HepG2 (cell line): ENCODE measurements around the gene TAF12. TPM values are rescaled to one million over a fixed set of nuclear protein-coding genes. Genes with fewer than 3 reads are reported as not detected.

Experiments used
- ATAC-seq: fragments of 200-7000 bp; cut with Tn5 transposase; 3 replicates; pipeline ENCODE4 v1.9.1; 2020; ENCODE audit warnings: mild to moderate bottlenecking, moderate library complexity
- BruUV-seq: library from RNA; stranded (reverse); fragments of 400-500 nt; replicated peaks from 2 replicates; lab custom pipeline; 2021; lab: Mats Ljungman, UMichigan
- CTCF ChIA-PET: fragments of 300-600 bp; formaldehyde crosslinking; extraction: SDS; loops from one replicate; lab custom pipeline; 2021; ENCODE audit warnings: low total read pairs, inconsistent platforms, low intra/inter-chr PET ratio; lab: Yijun Ruan, JAX
- POLR2A ChIA-PET: fragments of 350-600 bp; sonication (Branson Sonifier 250); formaldehyde crosslinking; loops from one replicate; lab custom pipeline; 2020; ENCODE audit warnings: antibody characterized with exemption, inconsistent platforms; lab: Yijun Ruan, JAX
- DNase-seq: peaks from one replicate; pipeline ENCODE4 v3.0.0-alpha.2; 2015; ENCODE audit warnings: low spot score
- FAIRE-seq: peaks from 3 replicates; lab custom pipeline; 2011; peaks lifted over from hg19 to GRCh38; lab: Jason Lieb, UNC
- H2AFZ ChIP-seq: one replicate; pipeline ENCODE4 v1.6.1; 2011; ENCODE audit warnings: low read length, inconsistent platforms
- H3K27ac ChIP-seq: fragments of 300-600 bp; 3 replicates; pipeline ENCODE4 v1.8.0; 2011; ENCODE audit warnings: mixed run types, mild to moderate bottlenecking, mixed read lengths, low read length, inconsistent platforms; ENCODE audit not compliant: insufficient read depth; ENCODE audit errors: extremely low read length
- H3K27me3 ChIP-seq, 2 experiments: fragments of 200-600 bp in 1 of 2; 2 replicates in 1 of 2; 3 replicates in 1 of 2; pipeline versions ENCODE4 v1.6.0 to v1.8.0; 2011; ENCODE audit warnings: low read length in 2 of 2, mild to moderate bottlenecking in 2 of 2, moderate library complexity in 2 of 2, inconsistent platforms in 1 of 2; ENCODE audit not compliant: insufficient read depth in 2 of 2, control insufficient read depth in 1 of 2
- H3K36me3 ChIP-seq, 2 experiments: fragments of 200-600 bp in 1 of 2; replicated peaks in 1 of 2; 2 replicates in 1 of 2; 3 replicates in 1 of 2; pipeline versions ENCODE4 v1.5.1 to v1.8.0; 2011; ENCODE audit warnings: low read length in 2 of 2, inconsistent platforms in 1 of 2; ENCODE audit not compliant: insufficient read depth in 2 of 2, control insufficient read depth in 1 of 2
- H3K4me1 ChIP-seq: 2 replicates; pipeline ENCODE4 v1.5.1; 2012; ENCODE audit warnings: low read length, inconsistent platforms; ENCODE audit not compliant: insufficient read depth
- H3K4me2 ChIP-seq: 2 replicates; pipeline ENCODE4 v1.6.0; 2011; ENCODE audit warnings: low read depth, low read length, inconsistent platforms
- H3K4me3 ChIP-seq, 3 experiments: fragments of 200-600 bp in 1 of 3; sonication (generic), shearing (Covaris generic) in 1 of 3; replicated peaks in 1 of 3; 2 replicates each; pipeline ENCODE4 v1.5.1; 2011 to 2016; ENCODE audit warnings: low read length in 3 of 3, inconsistent platforms in 2 of 3, low read depth in 2 of 3, mild to moderate bottlenecking in 2 of 3, control low read depth in 1 of 3, mixed read lengths in 1 of 3; ENCODE audit not compliant: insufficient read depth in 1 of 3
- H3K79me2 ChIP-seq: one replicate; pipeline ENCODE4 v1.6.1; 2011; ENCODE audit warnings: low read length, inconsistent platforms; ENCODE audit not compliant: insufficient read depth
- H3K9ac ChIP-seq: 2 replicates; pipeline ENCODE4 v1.6.0; 2011; ENCODE audit warnings: mild to moderate bottlenecking, low read depth, low read length, inconsistent platforms; ENCODE audit not compliant: insufficient read depth
- H3K9me3 ChIP-seq: 2 replicates; pipeline ENCODE4 v1.5.1; 2012; ENCODE audit warnings: mild to moderate bottlenecking, low read length
- H4K20me1 ChIP-seq: 2 replicates; pipeline ENCODE4 v1.6.0; 2011; ENCODE audit warnings: inconsistent platforms, mild to moderate bottlenecking, low read length, moderate library complexity; ENCODE audit not compliant: insufficient read depth
- ARNTL ChIP-seq: sonication (generic); formaldehyde crosslinking; IDR thresholded peaks from 2 replicates; pipeline ENCODE4 v1.4.0; 2020; ENCODE audit warnings: mild to moderate bottlenecking, missing genetic modification reagents
- HNRNPUL1 ChIP-seq: fragments of 200-400 bp; formaldehyde crosslinking; IDR thresholded peaks from 2 replicates; pipeline ENCODE4 v1.6.1; 2017; ENCODE audit warnings: low read depth, mild to moderate bottlenecking, low read length, moderate library complexity
- KAT7 ChIP-seq: IDR thresholded peaks from 2 replicates; pipeline ENCODE4 v1.6.1; 2018; ENCODE audit warnings: borderline replicate concordance, missing compliant biosample characterization
- MAF1 ChIP-seq: sonication (generic); formaldehyde crosslinking; IDR thresholded peaks from 2 replicates; pipeline ENCODE4 v1.5.0; 2020; ENCODE audit warnings: missing genetic modification reagents, borderline replicate concordance
- PHB2 ChIP-seq: fragments of 450-650 bp; IDR thresholded peaks from 2 replicates; pipeline ENCODE4 v1.6.1; 2018; ENCODE audit not compliant: partially characterized antibody
- POLR2AphosphoS2 ChIP-seq: IDR thresholded peaks from 2 replicates; pipeline ENCODE4 v1.6.1; 2011; ENCODE audit warnings: low read depth, low read length, improper control_type of control experiment
- RBM39 ChIP-seq: fragments of 200-400 bp; formaldehyde crosslinking; IDR thresholded peaks from one replicate; pipeline ENCODE4 v1.6.1; 2018; ENCODE audit warnings: antibody characterized with exemption, mild to moderate bottlenecking, low read depth, low read length; ENCODE audit not compliant: poor library complexity, severe bottlenecking
- TCF7 ChIP-seq: sonication (generic); IDR thresholded peaks from 2 replicates; pipeline ENCODE4 v1.6.1; 2016; ENCODE audit warnings: antibody characterized with exemption, low read depth
- ZFP90 ChIP-seq: sonication (generic); formaldehyde crosslinking; IDR thresholded peaks from 2 replicates; pipeline ENCODE4 v1.8.0; 2022; ENCODE audit warnings: missing genetic modification reagents, mild to moderate bottlenecking, inconsistent platforms, borderline replicate concordance
- ZNF331 ChIP-seq: sonication (generic); formaldehyde crosslinking; IDR thresholded peaks from 2 replicates; pipeline ENCODE4 v1.4.0; 2020; ENCODE audit warnings: missing genetic modification reagents
- ZNF335 ChIP-seq: sonication (generic); formaldehyde crosslinking; IDR thresholded peaks from 2 replicates; pipeline ENCODE4 v1.4.0; 2020; ENCODE audit warnings: missing genetic modification reagents
- ZNF549 ChIP-seq: sonication (generic); formaldehyde crosslinking; IDR thresholded peaks from 2 replicates; pipeline ENCODE4 v1.5.0; 2020; ENCODE audit warnings: missing genetic modification reagents
- ZNF556 ChIP-seq: sonication (generic); formaldehyde crosslinking; IDR thresholded peaks from 2 replicates; pipeline ENCODE4 v1.4.0; 2020; ENCODE audit warnings: mild to moderate bottlenecking, missing genetic modification reagents, borderline replicate concordance
- ZNF598 ChIP-seq: sonication (generic); formaldehyde crosslinking; IDR thresholded peaks from 2 replicates; pipeline ENCODE4 v1.5.1; 2020; ENCODE audit warnings: mild to moderate bottlenecking, missing genetic modification reagents, borderline replicate concordance
- ZNF883 ChIP-seq: sonication (generic); formaldehyde crosslinking; IDR thresholded peaks from 2 replicates; pipeline ENCODE4 v1.5.1; 2020; ENCODE audit warnings: mild to moderate bottlenecking, missing genetic modification reagents; ENCODE audit errors: not compliant biosample characterization
- WGBS: methylation state at CpG from one replicate; pipeline ENCODE4 v1.1.6; 2017; ENCODE audit warnings: low lambda C conversion rate; 5-methylcytosine and 5-hydroxymethylcytosine counted together
- in situ Hi-C: cut with HindIII; loops from 2 replicates; pipeline ENCODE4 v1.10.0; 2017; ENCODE audit warnings: low pct_unique_long_range_greater_than_20kb; ENCODE audit not compliant: extremely low pct_ligation_motif_present
- intact Hi-C: fragments of 100-400 bp; cut with micrococcal nuclease; formaldehyde crosslinking; loops from one replicate; pipeline ENCODE4 v1.10.0; 2022; ENCODE audit not compliant: unreplicated experiment
- polyA plus RNA-seq, 8 experiments: library from polyadenylated mRNA; depleted of rRNA in 3 of 8; stranded (reverse) in 7 of 8; unstranded in 1 of 8; fragments of >200 nt; fragmentation: Illumina TruSeq in 4 of 8; extraction: Trizol in 4 of 8; gene quantifications; 2 replicates each; pipeline versions ENCODE4 v1.2.1 to v1.2.3, GENCODE V29; 2011 to 2016; ENCODE audit warnings: low read depth in 4 of 8, missing spikeins in 1 of 8, mixed read lengths in 1 of 8; ENCODE audit not compliant: insufficient read depth in 1 of 8
- total RNA-seq, 5 experiments: library from RNA; depleted of rRNA; stranded (reverse); fragments of >200 nt; fragmentation: Illumina TruSeq; extraction: Trizol; gene quantifications; 2 replicates each; pipeline ENCODE4 v1.2.3, GENCODE V29; 2016; ENCODE audit warnings: low read depth in 1 of 5
- TF ChIP-seq, protein P1 (sequence below): sonication (generic); formaldehyde crosslinking; IDR thresholded peaks from 2 replicates; pipeline ENCODE4 v1.8.0; 2022; ENCODE audit warnings: missing genetic modification reagents, mild to moderate bottlenecking, inconsistent platforms, borderline replicate concordance
- TF ChIP-seq, protein P2 (sequence below): sonication (generic); formaldehyde crosslinking; IDR thresholded peaks from 2 replicates; pipeline ENCODE4 v1.5.1; 2020; ENCODE audit warnings: mild to moderate bottlenecking, missing genetic modification reagents, borderline replicate concordance
- TF ChIP-seq, protein P3 (sequence below): sonication (generic); formaldehyde crosslinking; IDR thresholded peaks from 2 replicates; pipeline ENCODE4 v1.9.0; 2021; ENCODE audit warnings: missing genetic modification reagents, mild to moderate bottlenecking, borderline replicate concordance

TAF12 gene
- total and polyA plus RNA-seq, 2 of the 13 experiments (the other 11 are each of a cell fraction or from before 2014, with no cell fraction given) = 16.3 to 17.1 TPM

DNA sequence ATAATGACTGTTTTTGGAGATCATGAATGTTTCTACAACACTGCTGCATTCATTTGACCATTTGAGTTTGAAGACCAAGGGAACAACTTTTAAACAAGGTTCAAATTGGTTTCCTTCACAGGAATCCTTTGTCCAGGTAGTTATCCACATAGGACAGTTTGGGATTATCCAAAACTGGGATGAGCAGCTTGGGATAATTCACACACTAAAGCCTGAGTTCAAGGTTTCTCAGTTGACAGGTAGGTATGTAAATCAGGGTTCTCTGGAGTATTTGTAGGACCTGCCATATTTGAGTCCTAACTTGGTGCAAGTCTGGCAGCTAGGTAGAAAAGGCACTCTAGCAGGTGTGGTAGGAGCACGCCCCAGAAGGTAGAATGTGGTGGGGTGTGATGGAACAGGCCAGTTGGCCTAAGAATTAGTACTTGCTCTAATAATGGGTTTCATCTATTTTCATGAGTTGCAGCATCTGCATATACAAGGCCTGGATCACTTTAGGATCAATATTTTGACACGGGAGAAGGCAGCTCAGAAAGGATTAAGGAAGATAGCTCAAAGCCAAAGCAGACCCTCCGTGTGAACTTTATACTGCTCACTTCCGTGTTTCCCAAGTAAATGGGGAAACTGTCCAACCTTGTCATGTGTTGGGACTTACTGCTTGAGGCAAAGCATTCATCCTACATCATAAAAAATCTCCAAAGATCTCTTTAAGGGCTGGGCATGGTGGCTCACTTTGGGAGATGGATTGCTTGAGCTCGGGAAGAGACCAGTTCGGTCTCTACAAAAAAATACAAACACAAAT is 64.9 kb downstream of the TAF12 start:
- BruUV-seq = no TSS peak
- Histone ChIP-seq H3K27ac (no peak overlapping the region), H3K9ac (no peak overlapping the region), H2AFZ (no peak overlapping the region), H3K4me1 (peaks cover 26% of the 10 kb centered on the region), H3K4me2 (no peak overlapping the region), H3K27me3 (peaks cover 0 to 3% of the 10 kb centered on the region in 2 experiments; a peak in 1 of 5 replicates), H4K20me1 (peaks cover 45% of the 10 kb centered on the region), H3K36me3 (peaks cover 13 to 39% of the 10 kb centered on the region in 2 experiments), H3K79me2 (peaks cover 28% of the 10 kb centered on the region), H3K9me3 (no peaks in the 10 kb centered on the region), H3K4me3 (no peak overlapping the region)
- DNase-seq (no peak), ATAC-seq (no peak), FAIRE-seq (no peak)
- POLR2A ChIA-PET = interaction anchor here (0.8 to 6.6 kb wide), 8 partner anchors 9 to 70 kb away, joined by 4 to 139 read pairs (median 6); partner anchors contain the start of genes RAB42, RCC1, RNU11 and TRNAU1AP
- WGBS = 82% methylated on average over 6 of the region's 6 CpGs
- intact Hi-C loops = no loop called here
- CTCF ChIA-PET = no interaction called here
- in situ Hi-C loops = loop anchor here (25.0 kb wide), 1 partner anchor 341 kb away; the partner anchor contains the start of genes ATP5IF1 and DNAJC8
- TF ChIP-seq ZFP90 (no peak), TCF7 (no peak), KAT7 (CRISPR knock-in tag) (no peak), ZNF598 (CRISPR knock-in tag) (no peak), ZNF549 (no peak), ZNF883 (CRISPR knock-in tag) (no peak), ZNF331 (CRISPR knock-in tag) (0 out of 2 replicates have a peak, but pooled peaks have one; percentile 9), MAF1 (no peak), ARNTL (no peak), RBM39 (no peak), ZNF335 (CRISPR knock-in tag) (peak; percentile 33; the same call in 1 of the 2 replicates), ZNF556 (no peak), PHB2 (no peak), HNRNPUL1 (no peak), POLR2AphosphoS2 (0 out of 2 replicates have a peak, but pooled peaks have one; percentile 74)
- TF ChIP-seq, protein P1, sequence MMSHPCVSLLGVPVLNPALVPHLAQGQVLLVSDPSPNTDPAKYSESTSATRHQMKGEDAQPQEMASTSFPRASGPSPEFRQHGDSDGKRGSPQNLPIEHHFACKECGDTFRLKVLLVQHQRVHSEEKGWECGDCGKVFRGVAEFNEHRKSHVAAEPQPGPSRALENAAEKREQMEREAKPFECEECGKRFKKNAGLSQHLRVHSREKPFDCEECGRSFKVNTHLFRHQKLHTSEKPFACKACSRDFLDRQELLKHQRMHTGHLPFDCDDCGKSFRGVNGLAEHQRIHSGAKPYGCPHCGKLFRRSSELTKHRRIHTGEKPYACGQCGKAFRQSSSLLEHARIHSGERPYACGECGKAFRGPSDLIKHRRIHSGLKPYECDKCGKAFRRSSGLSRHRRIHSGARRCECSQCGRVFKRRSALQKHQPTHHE (CRISPR knock-in tag) = no peak
- TF ChIP-seq, protein P2, sequence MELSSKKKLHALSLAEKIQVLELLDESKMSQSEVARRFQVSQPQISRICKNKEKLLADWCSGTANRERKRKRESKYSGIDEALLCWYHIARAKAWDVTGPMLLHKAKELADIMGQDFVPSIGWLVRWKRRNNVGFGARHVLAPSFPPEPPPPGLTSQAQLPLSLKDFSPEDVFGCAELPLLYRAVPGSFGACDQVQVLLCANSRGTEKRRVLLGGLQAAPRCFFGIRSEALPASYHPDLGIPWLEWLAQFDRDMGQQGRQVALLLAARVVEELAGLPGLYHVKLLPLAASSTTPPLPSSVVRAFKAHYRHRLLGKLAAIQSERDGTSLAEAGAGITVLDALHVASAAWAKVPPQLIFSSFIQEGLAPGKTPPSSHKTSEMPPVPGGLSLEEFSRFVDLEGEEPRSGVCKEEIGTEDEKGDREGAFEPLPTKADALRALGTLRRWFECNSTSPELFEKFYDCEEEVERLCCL (CRISPR knock-in tag) = no peak
- TF ChIP-seq, protein P3, sequence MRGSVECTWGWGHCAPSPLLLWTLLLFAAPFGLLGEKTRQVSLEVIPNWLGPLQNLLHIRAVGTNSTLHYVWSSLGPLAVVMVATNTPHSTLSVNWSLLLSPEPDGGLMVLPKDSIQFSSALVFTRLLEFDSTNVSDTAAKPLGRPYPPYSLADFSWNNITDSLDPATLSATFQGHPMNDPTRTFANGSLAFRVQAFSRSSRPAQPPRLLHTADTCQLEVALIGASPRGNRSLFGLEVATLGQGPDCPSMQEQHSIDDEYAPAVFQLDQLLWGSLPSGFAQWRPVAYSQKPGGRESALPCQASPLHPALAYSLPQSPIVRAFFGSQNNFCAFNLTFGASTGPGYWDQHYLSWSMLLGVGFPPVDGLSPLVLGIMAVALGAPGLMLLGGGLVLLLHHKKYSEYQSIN (CRISPR knock-in tag) = no peak
